Retinal pigment epithelial cell (primary cell): ENCODE measurements around the gene UQCC5.

Experiments used
- DNase-seq: peaks from one replicate; pipeline ENCODE4 v3.0.0-alpha.2; 2010; ENCODE audit warnings: low read depth
- H3K4me3 ChIP-seq: 2 replicates; pipeline ENCODE4 v1.5.1; 2011; ENCODE audit warnings: mild to moderate bottlenecking, low read length, control low read depth, moderate library complexity
- CTCF ChIP-seq: conservative IDR thresholded peaks from 2 replicates; pipeline ENCODE4 v1.5.1; 2011; ENCODE audit warnings: low read depth, low read length, control low read depth, inconsistent platforms

Gene UQCC5

GRCh38 chr3:52537726-52538421 lies 1.5 kb downstream of the UQCC5 start:
- TF ChIP-seq CTCF: no peak
- peak overlapping the region; percentile 78 for H3K4me3 ChIP-seq
- DNase-seq: no peak

- H3K4me3 ChIP-seq: peak overlapping the region; percentile 13
- no peak for TF ChIP-seq CTCF
- no peak for DNase-seq
Observed at GRCh38 chr3:52539010-52539653, 2.7 kb downstream of the UQCC5 start.

GRCh38 chr3:52541050-52541449 lies 4.6 kb downstream of the UQCC5 start:
- no peak for DNase-seq
- no peak overlapping the region for H3K4me3 ChIP-seq
- TF ChIP-seq CTCF: no peak

GRCh38 chr3:52544937-52545336 lies 8.5 kb downstream of the UQCC5 start:
- H3K4me3 ChIP-seq: no peak overlapping the region
- TF ChIP-seq CTCF: no peak
- DNase-seq: no peak

- DNase-seq: no peak
- no peak for TF ChIP-seq CTCF
- H3K4me3 ChIP-seq: no peak overlapping the region
Observed at GRCh38 chr3:52546111-52546901, 9.9 kb downstream of the UQCC5 start.

GRCh38 chr3:52547143-52547542 lies 10.7 kb downstream of the UQCC5 start:
- no peak for TF ChIP-seq CTCF
- H3K4me3 ChIP-seq: no peak overlapping the region
- no peak for DNase-seq

- DNase-seq: no peak
- no peak for TF ChIP-seq CTCF
- H3K4me3 ChIP-seq: no peak overlapping the region
Observed at GRCh38 chr3:52551118-52551517, 14.7 kb downstream of the UQCC5 start.
